HG02798 (cell line): ENCODE data around the gene UHRF2.
"Not testable (repeated sequence)": the region's sequence is repeated elsewhere in the genome, so short reads cannot be mapped to it uniquely, and the experiment has no call there.

Source experiments
- ATAC-seq: cut with Tn5 transposase; IDR thresholded peaks from one replicate; pipeline ENCODE4 v1.9.1; 2021; ENCODE audit warnings: mild to moderate bottlenecking; ENCODE audit not compliant: unreplicated experiment, poor library complexity

UHRF2 gene

GRCh38 chr9:6428940-6429889 lies 16.2 kb downstream of the UHRF2 start:
- ATAC-seq = peak; percentile 95

GRCh38 chr9:6431038-6431437 lies 18.0 kb downstream of the UHRF2 start:
- no peak for ATAC-seq

GRCh38 chr9:6433410-6433809 lies 20.4 kb downstream of the UHRF2 start:
- no peak for ATAC-seq

DNA sequence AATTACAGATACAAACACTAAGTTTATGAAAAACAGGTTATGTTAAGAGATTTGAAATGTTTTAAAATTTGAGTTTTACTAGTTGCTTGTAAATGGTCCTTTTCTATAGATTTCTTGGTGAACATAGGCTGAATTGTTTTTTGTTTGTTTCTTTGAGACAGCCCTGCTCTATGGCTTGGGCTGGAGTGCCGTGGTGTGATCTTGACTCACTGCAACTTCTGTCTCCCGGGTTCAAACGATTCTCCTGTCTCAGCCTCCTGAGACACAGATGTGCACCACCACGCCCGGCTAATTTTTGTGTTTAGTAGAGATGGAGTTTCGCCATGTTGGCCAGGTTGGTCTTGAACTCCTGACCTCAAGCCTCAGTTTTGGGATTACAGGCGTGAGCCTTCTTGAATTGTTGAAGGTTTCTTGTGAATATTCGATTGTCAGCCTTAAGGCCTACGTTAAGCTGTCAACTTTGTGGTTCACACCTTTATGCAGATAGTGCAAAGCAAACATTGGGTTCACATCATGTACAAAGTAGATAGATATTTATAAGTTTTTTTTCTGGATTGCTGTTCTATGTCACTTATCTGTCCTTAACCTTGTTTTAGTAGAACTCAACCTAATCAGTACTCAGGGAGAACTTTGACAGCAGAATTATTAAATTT lies 26.2 kb downstream of the UHRF2 start:
- ATAC-seq = no peak

DNA sequence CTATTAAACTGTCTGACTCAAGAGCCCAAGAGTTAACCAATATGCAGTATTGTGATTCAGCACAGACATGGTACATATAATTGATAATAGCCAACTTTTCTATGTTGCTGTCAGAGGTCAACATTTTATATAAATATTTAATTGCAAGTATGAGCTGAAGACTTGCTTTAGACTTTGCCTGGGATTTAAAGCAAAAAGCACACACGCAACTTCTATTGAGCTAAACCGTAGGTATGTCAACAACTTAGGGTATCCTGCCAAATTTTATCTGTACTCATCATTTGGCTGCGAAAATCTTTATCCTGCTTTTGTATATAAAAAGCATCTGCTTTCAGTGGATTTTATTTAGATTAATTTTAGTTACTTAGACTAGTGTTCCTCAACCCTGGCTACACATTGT lies 27.4 kb downstream of the UHRF2 start:
- no peak for ATAC-seq

- ATAC-seq = no peak
These were observed 28.3 kb downstream of the UHRF2 start for GRCh38 chr9:6441269-6441668.

- ATAC-seq = no peak
These were observed 30.7 kb downstream of the UHRF2 start for GRCh38 chr9:6443661-6444060.

- no peak for ATAC-seq
These were observed 31.1 kb downstream of the UHRF2 start for GRCh38 chr9:6444128-6444527.

GRCh38 chr9:6449086-6449485 lies 36.1 kb downstream of the UHRF2 start:
- no peak for ATAC-seq

- no peak for ATAC-seq
These were observed 36.6 kb downstream of the UHRF2 start for GRCh38 chr9:6449645-6450044.

DNA sequence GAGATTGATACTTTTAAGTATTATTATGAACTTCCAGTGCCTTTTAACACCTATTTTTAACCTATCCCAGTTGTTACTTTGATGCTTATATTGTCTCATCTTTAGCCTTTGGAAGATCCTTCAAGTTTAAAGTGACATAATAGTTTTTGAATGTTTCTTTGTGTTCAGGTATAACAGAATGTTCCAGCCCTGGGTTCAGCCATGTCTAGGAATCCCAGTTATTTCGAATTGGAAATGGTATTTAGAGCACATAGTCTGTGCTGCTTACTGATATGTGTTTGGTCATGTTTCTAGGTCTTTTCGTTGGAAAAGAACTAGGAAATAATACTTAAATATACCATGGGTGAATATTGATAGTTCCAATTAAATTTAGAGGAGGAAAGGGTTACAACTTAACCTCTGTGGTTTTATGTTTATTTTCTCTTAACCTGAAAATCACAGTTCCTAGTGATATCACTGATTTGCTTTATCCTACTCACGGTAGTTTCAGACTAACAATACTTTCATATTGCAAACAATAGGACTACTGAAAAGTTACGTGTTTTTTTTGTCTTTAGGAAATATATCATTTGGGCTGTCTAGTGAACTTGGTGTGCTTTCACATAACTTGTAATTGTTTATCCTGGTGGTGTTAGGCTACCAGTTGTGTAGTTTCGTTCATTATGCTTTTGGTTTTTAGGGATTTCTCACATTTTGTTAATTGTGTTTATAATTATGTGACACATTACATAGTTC lies 37.8 kb downstream of the UHRF2 start:
- no peak for ATAC-seq

DNA sequence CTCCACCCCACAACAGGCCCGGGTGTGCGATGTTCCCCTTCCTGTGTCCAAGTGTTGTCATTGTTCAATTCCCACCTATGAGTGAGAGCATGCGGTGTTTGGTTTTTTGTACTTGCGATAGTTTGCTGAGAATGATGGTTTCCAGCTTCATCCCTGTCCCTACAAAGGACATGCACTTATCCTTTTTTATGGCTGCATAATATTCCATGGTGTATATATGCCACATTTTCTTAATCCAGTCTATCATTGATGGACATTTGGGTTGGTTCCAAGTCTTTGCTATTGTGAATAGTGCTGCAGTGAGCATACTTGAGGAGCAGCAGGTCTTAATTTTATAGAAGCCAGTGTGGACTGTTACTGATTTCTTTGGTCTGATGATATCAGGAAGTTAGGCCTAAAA lies 42.3 kb downstream of the UHRF2 start:
- ATAC-seq = not testable (repeated sequence)

DNA sequence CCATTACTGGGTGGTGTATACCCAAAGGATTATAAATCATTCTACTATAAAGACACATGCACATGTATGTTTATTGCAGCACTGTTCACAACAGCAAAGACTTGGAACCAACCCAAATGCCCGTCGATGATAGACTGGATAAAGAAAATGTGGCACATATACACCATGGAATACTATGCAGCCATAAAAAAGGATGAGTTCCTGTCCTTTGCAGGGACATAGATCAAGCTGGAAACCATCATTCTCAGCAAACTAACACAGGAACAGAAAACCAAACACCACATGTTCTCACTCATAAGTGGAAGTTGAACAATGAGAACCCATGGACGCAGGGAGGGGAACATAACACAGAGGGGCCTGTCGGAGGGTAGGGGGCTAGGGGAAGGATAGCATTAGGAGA lies 45.7 kb downstream of the UHRF2 start:
- ATAC-seq = not testable (repeated sequence)

GRCh38 chr9:6459718-6460117 lies 46.7 kb downstream of the UHRF2 start:
- no peak for ATAC-seq

GRCh38 chr9:6460189-6460768 lies 47.3 kb downstream of the UHRF2 start:
- no peak for ATAC-seq

DNA sequence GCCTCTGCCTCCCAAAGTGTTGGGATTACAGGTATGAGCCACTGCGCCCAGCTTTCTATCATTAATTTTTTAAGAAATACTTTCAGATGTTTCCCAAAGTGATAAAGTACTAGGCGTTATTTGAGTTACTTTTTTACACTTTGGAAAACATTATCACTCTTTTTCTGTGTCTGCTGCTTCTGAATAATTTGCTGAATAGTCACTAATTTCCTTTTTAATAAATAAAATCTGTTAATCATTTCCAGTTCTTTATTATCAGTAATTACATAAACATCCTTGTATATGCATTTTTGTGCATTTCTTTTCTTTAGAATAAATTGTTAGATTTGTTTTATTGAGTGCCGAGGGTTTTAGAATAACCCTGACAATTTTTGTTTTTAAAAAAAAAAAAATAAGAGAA lies 48.6 kb downstream of the UHRF2 start:
- no peak for ATAC-seq

DNA sequence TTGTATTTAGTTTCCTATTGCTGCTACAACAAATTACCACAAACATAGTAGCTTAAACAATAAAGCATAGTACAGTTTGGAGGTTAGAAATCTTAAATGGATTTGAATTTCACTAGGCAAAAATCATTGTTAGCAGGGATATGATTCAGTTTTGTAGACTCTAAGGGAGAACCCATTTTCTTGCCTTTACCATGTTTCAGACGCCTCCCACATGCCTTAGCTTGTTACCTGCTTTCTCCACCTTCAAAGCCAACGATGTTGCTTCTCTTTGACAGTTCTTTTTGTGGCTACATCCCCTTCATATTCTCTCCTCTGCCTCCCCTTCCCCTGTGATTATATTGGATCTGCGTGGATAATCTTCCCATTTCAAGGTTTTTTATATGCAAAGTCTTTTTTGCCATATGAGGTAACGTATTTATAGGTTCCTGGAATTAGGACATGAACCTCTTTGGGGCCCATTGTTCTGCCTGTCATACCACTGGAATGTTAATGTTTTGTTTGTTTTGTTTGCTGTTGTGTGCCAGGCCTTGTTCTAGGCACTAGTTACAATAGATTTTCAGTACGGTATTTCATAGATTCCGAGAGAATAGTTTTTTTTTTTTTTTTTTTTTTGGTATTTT lies 54.1 kb downstream of the UHRF2 start:
- ATAC-seq = no peak

- no peak for ATAC-seq
These were observed 58.3 kb downstream of the UHRF2 start for GRCh38 chr9:6471231-6471850.

DNA sequence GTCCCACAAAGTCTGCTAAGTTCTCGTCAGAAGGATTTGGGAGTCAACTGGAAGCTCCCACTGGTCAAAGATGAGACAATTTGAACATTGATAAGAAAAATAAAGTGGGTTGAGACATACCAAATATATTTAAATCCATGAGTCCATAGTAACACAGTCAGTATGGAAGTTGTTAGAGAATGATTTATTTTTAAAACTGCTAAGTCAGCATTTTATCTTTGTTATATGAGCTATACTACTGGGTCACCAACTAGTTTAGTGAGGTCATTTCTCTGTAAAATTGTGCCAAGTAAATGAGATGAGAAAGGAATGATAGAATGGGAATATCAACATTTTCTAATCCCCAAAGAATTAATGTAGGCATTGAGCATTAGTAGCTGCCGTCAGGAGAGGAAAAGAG lies 60.2 kb downstream of the UHRF2 start:
- no peak for ATAC-seq

DNA sequence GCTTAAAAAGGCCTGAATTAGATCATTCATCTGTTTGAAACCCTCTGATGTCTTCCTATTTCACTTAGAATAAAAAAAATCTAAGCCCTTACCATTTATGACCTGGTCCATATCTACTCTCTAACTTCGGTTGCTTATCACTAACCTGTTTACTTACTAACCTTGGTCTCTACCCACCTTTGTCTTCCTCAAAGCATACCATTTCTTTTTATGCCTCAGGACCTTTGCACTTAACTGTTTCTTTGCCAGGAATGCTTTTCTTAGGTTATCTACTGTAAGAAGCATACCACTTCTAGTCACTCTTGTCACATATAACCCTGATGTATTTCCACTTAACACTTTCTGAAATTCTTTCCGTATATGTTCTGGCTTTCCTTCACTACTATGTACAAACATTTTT lies 67.0 kb downstream of the UHRF2 start:
- no peak for ATAC-seq
